Astrocyte of the hippocampus (primary cell): ENCODE results near the gene HMOX1.

Experiments used
- DNase-seq: peaks from one replicate; pipeline ENCODE4 v3.0.0; 2011; ENCODE audit warnings: low read depth, low spot score

HMOX1 gene

DNA sequence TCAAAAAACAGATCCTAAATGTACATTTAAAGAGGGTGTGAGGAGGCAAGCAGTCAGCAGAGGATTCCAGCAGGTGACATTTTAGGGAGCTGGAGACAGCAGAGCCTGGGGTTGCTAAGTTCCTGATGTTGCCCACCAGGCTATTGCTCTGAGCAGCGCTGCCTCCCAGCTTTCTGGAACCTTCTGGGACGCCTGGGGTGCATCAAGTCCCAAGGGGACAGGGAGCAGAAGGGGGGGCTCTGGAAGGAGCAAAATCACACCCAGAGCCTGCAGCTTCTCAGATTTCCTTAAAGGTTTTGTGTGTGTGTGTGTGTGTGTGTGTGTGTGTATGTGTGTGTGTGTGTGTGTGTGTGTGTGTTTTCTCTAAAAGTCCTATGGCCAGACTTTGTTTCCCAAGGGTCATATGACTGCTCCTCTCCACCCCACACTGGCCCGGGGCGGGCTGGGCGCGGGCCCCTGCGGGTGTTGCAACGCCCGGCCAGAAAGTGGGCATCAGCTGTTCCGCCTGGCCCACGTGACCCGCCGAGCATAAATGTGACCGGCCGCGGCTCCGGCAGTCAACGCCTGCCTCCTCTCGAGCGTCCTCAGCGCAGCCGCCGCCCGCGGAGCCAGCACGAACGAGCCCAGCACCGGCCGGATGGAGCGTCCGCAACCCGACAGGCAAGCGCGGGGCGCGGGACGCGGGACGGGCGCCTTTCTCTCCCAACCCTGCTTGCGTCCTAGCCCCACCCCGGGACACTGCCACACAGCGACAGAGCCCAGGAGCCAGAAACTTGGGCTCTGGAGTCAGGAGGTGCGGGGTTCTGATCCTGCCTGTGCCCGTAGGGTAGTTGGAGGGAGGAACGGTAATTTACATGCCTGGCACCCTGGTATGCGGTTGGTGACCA lies at the start of gene HMOX1:
TSS of gene HMOX1 (plus strand) at position 560 of the 887 bp plus-strand sequence. CDS start at position 638, 78 bp downstream.
- DNase-seq = peak; percentile 92

DNA sequence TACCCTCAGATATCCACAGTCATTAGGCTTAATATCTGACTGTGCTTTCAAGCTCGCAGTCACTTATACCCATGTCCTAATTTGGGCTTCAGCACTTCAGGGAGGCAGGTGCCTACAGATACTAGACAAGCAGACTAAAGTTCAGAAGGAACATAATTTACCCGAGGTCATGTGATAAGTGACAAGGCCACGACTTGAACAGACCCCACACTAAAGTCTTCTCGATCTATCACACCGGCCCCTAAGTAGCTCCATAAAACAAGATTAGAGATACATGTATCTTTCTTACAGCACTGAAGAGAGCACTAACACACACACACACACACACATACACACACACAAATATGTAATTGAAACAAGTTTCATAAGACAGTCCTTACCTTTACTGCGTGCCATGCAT lies 48.6 kb upstream of the HMOX1 start:
- DNase-seq = no peak

- DNase-seq = no peak
Observed at GRCh38 chr22:35333220-35333619, 47.7 kb upstream of the HMOX1 start.

DNA sequence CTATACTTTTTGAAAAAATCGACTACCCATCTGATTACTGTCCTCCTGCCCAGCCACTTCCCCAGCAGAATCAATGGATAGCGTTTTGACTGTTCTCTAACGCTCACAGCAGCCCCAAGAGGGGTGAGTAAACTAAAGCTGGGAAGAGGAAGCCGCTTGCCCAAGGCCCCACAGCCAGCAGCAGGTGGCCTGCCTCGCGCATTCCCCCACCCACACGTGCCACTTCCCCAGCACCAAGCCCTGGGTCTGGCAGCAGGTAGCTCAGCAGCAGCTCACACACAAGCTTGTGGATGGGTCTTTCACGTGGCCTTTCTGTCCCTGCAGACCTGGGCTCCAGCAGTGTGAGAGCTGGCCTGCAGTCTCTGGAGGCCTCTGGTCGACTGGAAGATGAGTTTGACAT lies 46.9 kb upstream of the HMOX1 start:
- no peak for DNase-seq

GRCh38 chr22:35335468-35335867 lies 45.4 kb upstream of the HMOX1 start:
- no peak for DNase-seq

DNA sequence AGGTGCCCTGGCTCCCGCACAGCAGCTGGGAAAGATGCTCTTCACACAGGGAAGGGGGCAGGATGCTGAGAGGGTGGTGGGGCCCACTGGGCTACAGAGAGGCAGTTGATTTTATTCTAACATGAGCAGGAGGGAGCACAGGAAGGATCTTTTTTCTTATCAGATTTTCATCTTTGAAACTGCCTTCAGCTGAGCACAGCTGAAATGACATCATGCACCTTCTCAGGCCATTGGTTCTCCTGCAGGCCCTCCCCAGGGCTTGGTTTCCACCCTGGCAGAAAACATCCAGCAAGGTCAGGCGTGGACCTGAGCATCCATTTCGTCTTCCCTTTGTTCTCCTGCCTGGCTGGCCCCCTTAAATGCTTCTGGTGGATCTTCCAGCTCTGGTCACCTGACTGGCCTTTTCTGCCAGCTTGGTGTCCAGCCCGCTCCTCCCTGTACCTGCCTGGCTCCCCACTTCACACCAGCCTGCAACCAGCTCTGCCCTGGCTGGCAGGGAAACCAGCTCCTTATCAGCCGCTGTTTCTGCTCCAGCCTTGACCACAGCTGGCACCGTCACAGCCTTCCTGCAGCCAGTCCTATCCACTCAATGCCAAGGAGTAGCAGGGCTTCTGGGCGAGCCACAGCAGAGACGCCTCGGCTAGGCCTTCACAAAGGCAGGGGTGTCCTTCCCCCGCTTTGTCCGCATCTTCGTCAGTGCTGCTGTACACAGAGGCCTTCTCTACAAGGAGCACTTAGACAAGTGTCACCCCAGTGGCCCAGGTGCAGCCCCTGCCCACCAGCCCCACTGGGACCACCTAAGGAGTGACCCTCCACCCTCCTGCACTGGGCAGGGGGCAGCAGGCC lies 44.7 kb upstream of the HMOX1 start:
- DNase-seq = peak; percentile 41

DNA sequence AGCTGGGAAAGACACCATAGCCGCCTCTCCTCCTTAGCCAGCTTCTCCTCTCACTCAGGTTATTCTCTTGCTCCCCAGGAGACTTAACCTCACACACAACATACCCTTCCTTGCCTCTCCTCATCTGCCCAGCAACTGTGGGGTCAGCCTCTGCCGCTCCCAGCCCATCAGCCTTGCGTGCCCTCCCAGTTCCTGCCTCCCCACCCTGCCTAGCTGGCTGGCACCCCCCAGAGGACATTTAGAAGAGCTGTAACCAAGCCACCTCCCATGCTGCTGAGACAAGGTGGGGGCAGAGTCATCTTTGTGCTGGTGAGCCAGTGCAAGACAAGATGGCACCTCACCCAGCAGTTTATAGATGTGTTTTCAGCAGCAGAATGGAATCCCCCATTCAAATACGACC lies 43.0 kb upstream of the HMOX1 start:
- no peak for DNase-seq

DNA sequence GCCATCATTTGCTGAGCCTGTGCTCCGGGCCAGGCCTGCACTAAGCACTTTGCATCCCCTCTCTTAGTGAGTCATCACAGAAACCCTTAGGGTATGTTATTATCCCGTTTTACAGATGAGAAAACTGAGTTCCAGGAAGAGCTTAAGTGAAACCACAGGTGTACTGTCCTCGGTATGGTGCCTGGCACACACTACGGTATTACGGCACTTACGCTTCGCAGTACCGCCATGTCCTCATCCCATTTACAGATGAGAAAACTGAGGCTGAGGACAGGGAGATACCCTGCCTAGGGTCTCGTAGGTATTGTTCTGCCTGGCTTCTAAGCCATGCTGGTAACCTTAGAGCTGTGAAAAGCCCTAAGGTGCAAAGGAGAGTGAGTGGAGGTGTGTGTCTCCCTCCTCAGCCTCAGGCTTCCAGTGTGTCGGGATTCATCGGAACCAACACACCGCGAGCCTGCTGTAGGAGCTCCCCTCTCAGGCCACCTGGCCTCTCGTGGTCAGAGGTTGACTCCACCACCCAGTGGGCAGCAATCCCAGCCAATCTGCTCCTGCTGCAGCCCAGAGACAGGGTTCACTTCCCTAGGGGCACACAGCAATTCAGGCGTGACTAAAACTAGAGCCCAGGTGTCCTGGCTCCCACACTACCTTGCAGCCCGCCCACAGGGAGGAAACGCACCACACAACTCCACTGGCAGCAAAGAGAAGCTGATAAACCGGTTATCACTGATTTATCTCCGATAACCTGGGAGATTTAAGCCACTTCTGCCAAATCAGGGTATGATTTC lies 39.6 kb upstream of the HMOX1 start:
- DNase-seq = no peak

GRCh38 chr22:35342390-35342789 lies 38.5 kb upstream of the HMOX1 start:
- DNase-seq = no peak

DNA sequence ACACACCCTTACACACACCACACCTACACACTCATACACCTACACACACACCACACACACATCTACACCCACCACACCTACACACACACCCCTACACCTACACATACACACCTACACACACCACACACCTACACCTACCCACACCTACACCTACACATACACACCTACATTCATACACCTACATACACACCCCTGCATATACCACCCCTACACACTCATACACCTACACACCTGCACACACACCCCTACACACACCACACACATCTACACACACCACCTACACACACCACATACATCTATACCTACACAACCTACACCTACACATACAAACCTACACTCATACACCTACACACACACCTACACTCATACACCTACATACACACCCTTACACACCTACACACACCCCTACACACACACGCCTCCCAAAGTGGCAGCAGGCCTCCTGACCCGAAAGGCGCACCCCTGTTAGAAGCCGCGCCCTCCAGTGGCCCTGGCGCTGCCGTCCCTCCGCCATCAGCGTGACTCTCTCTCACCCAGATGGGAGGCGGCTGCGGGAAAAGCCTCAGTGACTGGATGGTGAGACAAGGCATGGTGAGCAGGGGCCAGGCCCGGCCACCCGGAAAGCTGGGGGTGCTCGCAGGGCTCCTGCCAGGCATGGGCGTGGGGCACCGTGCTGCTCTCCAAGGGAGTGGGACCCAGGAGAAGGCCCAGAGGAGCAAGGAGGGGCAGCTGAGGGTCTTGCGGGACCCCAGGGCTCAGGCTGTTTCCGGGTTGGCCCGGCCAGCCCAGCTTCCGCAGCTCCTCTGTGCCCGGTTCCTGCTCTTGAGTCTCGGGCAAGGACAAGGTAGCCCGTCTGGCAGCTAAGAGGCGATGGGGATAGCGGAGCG lies 37.0 kb upstream of the HMOX1 start:
- DNase-seq = no peak

- DNase-seq = no peak
Observed at GRCh38 chr22:35344956-35345690, 35.8 kb upstream of the HMOX1 start.

GRCh38 chr22:35345808-35346505 lies 34.9 kb upstream of the HMOX1 start:
- no peak for DNase-seq

DNA sequence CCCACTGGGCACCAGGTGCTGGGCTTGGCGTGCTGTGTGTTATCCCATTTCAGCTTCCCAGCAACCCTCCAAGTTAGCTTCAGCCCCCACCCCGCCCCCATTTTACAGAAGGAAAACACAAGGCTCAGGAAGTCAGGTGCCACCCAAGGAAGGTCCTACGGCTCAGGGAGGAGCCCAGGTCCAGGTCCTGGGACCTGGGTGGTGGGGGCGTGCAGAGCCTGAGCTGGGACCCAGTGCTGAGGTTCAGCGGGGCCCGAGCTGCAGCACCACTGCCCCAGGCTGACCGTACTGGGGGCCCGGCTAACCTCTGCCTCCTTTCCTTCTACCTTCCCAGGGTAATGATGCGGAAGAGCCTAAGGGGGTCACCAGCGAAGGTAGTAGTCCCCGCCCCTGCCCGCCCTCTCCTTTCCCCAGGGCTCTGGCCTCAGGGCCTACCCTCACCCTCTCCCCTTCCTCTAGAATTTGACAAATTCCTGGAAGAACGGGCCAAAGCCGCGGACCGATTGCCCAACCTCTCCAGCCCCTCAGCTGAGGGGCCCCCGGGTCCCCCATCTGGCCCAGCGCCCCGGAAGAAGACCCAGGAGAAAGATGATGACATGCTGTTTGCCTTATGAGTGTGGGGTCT lies 34.2 kb upstream of the HMOX1 start:
- DNase-seq = no peak

DNA sequence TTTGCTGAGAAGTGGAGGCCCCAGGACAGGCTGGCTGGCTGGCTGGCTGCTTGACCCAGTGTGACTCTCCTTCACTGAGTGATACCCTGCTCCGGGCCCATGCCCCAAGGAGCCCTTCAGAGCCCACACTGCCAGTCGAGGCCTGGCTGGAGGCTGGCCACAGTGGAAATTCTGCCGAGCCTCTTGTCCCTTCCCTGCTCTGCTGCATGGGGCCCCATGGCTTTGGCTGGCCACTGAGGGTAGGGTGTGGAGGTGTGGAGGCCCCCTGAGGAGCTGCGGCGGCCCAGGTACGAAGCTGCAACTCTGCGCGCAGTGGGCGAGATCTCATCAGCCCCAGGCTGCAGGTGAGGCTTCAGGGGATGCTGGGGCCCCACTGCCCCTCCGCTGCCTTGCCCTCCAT lies 33.4 kb upstream of the HMOX1 start:
- DNase-seq = no peak

DNA sequence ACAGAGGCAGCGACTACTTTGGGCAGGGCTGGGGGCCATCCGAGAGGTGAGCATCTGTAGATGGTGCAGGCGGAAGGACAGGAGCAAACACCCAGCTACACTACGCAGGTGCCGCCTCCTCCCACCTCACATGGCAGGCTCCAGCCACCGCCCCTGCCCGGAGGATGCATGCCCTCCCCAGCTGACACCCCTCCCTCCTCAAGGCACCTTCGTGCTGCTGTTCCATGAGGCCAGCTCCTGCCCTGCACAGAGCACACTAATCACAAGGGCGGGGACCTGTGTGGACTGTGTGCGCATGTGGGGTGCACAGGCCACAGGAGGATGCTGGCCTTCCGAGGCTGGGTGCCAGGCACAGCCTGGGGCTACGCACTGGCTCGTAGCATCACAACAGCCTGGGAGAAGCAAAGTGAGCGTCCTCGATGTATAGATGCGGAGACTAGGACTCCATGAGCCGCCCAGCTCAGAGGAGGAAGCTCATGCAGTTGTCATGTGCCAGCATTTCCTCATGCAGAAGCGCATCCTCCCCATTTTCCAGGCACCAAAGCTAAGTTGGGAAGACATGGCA lies 32.8 kb upstream of the HMOX1 start:
- no peak for DNase-seq

DNA sequence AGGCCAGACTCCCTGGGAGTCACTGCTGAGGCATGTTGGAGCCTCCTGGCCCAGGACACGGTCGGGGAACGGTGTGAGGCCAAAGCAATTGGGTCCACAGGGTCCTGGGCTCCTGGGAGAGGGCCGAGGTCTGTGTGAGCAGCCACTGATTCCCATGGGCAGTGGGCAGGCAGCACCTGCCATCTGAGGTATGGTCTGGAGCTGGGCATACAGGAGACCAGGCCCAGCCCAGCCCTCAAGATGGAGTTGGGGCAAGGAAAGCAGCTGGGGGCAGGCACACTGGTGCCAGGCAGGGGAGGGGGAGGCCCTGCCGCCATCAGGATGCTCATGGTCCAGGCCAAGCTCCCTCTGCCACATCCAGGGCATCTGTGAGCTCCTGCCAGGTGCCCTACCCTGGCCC lies 32.2 kb upstream of the HMOX1 start:
- DNase-seq = no peak

DNA sequence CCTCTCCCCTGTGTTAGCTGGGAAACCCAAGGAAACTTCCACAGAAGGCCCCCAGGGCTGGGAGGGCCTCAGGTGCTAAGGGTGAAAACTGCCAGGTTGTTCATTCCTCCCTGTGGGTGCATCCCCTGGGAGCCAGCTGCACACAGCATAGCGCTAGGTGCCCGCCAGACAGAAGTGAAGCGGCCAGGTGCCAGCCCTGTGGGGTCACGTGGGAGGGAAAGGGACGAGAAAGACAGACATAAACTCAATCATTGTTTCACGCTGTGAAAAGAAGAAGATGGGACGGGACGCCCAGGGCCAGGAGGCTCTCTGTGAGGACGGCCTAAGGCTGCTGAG lies 31.6 kb upstream of the HMOX1 start:
- no peak for DNase-seq

GRCh38 chr22:35349704-35350538 lies 31.0 kb upstream of the HMOX1 start:
- DNase-seq = peak; percentile 48
